Kidney glomerular epithelial cell (primary cell): ENCODE data around the gene CWC25.

ENCODE experiments used
- DNase-seq: peaks from one replicate; lab custom pipeline; 2025; lab: John Stamatoyannopoulos, UW

Gene CWC25

DNA sequence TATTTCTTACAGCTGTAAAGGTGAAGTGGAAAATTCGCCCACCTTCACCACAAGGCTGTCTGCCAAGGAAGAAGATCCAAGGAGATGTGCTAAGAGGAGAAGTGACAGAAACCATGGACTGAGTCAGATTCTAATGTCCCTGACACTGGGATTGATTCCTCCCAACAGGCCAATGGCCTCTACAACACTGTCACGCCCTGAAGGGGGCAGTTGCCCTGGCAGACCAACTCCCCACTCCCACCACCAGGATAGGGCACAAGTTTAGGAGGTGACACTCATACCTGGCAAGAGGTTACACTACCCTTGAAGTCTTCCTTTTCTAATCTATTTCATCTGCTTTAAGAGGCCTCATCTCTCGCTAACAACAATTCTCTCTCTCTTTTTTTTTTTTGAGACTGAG is 41.9 kb downstream of the CWC25 start:
- DNase-seq, result no peak

- DNase-seq, result no peak
Observed at GRCh38 chr17:38779965-38780752, 45.0 kb downstream of the CWC25 start.

DNA sequence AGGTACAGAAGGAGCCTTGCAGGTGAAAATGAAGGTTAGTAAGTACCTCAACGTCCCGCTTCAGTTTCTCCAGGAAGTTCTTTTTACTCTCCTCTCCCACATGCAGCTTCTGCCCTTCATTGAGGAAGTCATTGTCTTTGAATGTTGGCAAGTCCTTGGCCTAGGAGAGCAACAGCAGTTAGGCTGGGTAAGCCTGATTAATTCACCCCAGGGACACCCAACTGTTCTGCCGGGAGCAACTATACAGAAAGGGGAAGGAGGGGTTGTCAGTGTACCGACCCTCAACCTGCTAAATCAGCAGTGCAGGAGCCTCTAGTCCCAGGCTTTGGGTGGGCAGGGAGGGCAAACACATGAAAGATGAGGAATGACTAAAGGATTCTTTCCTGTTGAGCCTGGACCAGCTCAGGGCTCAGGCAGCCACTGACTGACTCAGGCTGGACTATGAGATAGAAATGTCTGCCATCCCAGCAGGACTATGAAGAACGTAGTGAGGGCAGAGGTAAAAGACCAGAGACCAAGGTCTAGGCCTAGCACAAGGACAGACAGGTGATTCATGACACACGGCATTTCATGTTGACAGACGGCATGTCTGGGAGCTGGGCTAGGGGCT is 47.4 kb downstream of the CWC25 start:
- DNase-seq, result no peak

DNA sequence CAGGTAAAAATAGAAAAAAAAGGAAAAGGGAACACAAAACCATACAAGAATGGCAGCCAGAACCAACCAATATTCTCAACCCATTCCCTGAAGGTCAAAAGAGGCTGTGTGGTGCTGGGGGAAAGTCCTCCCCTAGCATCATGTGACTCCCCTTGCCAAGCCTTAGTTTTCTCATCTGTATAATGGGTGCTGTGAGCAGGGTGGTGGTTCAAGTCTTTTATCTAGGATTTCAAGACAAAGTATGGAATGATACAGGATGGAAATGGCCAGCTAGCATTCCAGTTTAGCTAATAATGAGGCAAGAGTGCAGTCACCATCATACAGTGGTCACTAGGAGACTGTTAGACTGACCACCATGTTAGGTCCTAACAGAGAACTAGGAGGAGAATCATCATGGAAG is 51.9 kb downstream of the CWC25 start:
- no peak for DNase-seq

- no peak for DNase-seq
Observed at GRCh38 chr17:38768417-38768816, 56.7 kb downstream of the CWC25 start.

GRCh38 chr17:38766341-38766740 is 58.8 kb downstream of the CWC25 start:
- DNase-seq, result no peak

GRCh38 chr17:38762231-38762630 is 62.9 kb downstream of the CWC25 start:
- DNase-seq, result no peak

DNA sequence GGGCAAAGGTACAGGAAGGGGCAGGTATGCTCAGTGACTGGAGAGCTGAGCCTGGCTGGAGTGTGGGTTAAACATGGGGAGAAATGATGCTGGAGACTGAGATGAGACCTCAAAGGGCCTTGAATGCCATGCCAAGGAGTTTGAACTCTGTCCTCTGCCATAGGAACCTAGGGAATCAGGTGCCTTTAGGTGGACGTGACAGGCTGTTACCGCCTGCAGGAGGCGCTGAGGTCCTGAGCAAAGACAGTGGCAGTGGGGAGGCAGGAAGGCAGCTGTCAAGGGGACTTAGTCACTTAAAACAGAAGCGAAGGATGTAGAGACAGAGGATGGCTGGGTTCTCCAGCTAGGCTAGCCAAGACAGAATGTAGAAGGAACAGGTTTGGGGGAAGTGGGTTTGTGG is 63.5 kb downstream of the CWC25 start:
- DNase-seq, result no peak

GRCh38 chr17:38753071-38753506 is 72.0 kb downstream of the CWC25 start:
- no peak for DNase-seq

- peak; percentile 100 for DNase-seq
Observed at GRCh38 chr17:38752308-38753070, 72.6 kb downstream of the CWC25 start, which contains the start of gene PSMB3. Gene PSMB3, plus strand, starts transcription at chr17:38752741. Its CDS starts 86 bp downstream, at chr17:38752827.

GRCh38 chr17:38751808-38752307 is 73.3 kb downstream of the CWC25 start:
- peak; percentile 74 for DNase-seq

DNA sequence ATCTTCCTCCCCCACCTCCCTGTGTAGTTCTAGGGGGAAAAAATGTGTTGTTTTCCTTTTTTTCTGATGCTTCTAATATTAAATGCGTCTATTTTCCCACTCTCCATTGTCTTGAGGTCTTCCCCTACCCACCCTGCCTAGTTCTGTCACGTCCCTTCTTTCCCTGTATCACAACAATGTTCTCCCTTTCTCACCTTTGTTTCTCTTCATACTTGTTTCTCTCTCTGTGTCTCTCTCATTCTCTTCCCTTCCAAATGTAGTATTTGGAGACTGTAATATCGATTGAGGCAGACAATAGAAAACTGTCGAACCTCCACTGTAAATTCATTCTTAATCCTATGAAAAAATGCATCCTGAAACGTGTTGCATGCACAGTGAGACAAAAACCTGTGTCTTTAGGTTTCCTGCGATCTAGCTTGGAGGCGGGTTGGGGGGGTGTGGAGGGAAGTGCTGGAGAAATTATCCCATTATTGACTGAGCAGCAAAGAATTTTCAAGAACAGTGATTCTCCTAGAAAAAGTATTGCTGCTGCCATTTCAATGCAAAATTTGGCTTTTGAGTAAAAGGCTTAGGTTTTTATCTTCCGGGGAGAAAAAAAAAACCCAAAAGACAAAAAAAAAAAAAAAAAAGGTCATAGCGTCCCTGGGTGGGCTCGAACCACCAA is 73.8 kb downstream of the CWC25 start:
- peak; percentile 46 for DNase-seq
